Uterus (tissue), 2 donors: ENCODE results near the gene DRAM2.

ENCODE experiments used
- POLR2A ChIP-seq, 2 donors: fragments of 450-650 bp; IDR thresholded peaks; one replicate each; pipeline ENCODE4 v1.6.1; 2016; ENCODE audit warnings: antibody characterized with exemption in 2 of 2, mild to moderate bottlenecking in 1 of 2, moderate library complexity in 1 of 2
- TF ChIP-seq, protein P1 (sequence below), 4 experiments: fragments of 200-600 bp in 2 of 4; fragments of 450-650 bp in 2 of 4; sonication (generic) in 2 of 4; IDR thresholded peaks; one replicate each; pipeline ENCODE4 v1.5.1; 2016 to 2019; ENCODE audit warnings: antibody characterized with exemption in 4 of 4, mild to moderate bottlenecking in 2 of 4, moderate library complexity in 1 of 4

DNA sequence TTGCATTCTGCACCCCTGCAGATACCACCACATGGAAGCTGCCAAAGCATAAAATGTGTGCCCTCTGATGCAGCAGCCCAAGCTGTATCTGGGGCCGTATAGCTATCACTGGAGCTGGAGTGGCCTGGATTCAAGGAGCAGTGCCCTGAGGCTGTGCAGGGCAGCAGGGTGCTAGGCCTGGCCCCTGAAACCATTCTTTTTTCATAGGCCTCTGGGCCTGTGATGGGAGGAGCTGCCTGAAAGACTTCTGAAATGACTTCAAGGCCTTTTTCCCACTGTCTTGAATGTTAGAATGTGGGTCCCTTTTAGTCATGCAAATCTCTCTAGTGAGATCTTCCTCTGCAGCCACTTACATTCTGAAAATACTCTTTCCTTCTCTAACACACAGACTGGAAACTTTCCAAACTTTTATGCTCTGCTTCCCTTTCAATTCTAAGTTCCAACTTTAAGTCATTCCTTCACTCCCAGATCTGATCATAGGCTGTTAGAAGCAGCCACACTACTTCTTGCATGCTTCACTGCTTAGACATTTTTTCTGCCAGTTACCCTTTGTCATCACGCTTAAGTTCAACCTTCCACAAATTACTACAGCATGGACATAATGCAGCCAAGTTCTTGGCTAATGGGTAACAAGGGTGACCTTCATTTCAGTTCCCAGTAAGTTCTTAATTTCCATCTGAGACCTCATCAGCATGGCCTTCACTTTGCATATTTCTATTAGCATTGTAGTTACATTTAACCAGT lies 42.4 kb downstream of the DRAM2 start:
- no peak for TF ChIP-seq POLR2A (IDR thresholded peaks at IDR 0.05)
- TF ChIP-seq, protein P1, sequence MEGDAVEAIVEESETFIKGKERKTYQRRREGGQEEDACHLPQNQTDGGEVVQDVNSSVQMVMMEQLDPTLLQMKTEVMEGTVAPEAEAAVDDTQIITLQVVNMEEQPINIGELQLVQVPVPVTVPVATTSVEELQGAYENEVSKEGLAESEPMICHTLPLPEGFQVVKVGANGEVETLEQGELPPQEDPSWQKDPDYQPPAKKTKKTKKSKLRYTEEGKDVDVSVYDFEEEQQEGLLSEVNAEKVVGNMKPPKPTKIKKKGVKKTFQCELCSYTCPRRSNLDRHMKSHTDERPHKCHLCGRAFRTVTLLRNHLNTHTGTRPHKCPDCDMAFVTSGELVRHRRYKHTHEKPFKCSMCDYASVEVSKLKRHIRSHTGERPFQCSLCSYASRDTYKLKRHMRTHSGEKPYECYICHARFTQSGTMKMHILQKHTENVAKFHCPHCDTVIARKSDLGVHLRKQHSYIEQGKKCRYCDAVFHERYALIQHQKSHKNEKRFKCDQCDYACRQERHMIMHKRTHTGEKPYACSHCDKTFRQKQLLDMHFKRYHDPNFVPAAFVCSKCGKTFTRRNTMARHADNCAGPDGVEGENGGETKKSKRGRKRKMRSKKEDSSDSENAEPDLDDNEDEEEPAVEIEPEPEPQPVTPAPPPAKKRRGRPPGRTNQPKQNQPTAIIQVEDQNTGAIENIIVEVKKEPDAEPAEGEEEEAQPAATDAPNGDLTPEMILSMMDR (IDR thresholded peaks at IDR 0.05), result no peak
